MCF 10A (cell line): Measurements from ENCODE around the gene RAVER2. TPM values are rescaled to one million over a fixed set of nuclear protein-coding genes. Genes with fewer than 3 reads are reported as not detected.

ENCODE experiments used
- BruUV-seq: library from RNA; stranded (reverse); fragments of 400-500 nt; replicated peaks from 2 replicates; lab custom pipeline; 2021; lab: Mats Ljungman, UMichigan
- CTCF ChIA-PET: fragments of 300-600 bp; sonication (Branson Sonifier 250); formaldehyde crosslinking; extraction: SDS; loops from one replicate; lab custom pipeline; 2021; ENCODE audit warnings: antibody characterized with exemption, inconsistent platforms; lab: Yijun Ruan, JAX
- POLR2A ChIA-PET: fragments of 300-600, 350-650 bp; sonication (Branson Sonifier 250); formaldehyde crosslinking; extraction: SDS; loops from one replicate; lab custom pipeline; 2020; ENCODE audit warnings: antibody characterized with exemption, inconsistent platforms; lab: Yijun Ruan, JAX
- DNase-seq: peaks from one replicate; pipeline ENCODE4 v3.0.0-alpha.2; 2018; ENCODE audit not compliant: unreplicated experiment
- H3K27ac Mint-ChIP-seq: one replicate; pipeline ENCODE4 v1.8.0; 2022; ENCODE audit warnings: mild to moderate bottlenecking, low read depth, mixed read lengths; ENCODE audit not compliant: unreplicated experiment
- H3K27me3 Mint-ChIP-seq: one replicate; pipeline ENCODE4 v1.8.0; 2022; ENCODE audit warnings: mixed read lengths; ENCODE audit not compliant: insufficient read depth, unreplicated experiment
- H3K36me3 Mint-ChIP-seq: one replicate; pipeline ENCODE4 v1.8.0; 2022; ENCODE audit warnings: mild to moderate bottlenecking, moderate library complexity, mixed read lengths; ENCODE audit not compliant: insufficient read depth, unreplicated experiment
- H3K4me1 Mint-ChIP-seq: one replicate; pipeline ENCODE4 v1.8.0; 2022; ENCODE audit warnings: mixed read lengths; ENCODE audit not compliant: insufficient read depth, unreplicated experiment
- H3K4me3 Mint-ChIP-seq: one replicate; pipeline ENCODE4 v1.8.0; 2022; ENCODE audit warnings: mild to moderate bottlenecking, moderate library complexity, mixed read lengths; ENCODE audit not compliant: unreplicated experiment
- H3K9me3 Mint-ChIP-seq: one replicate; pipeline ENCODE4 v1.8.0; 2022; ENCODE audit warnings: mixed read lengths; ENCODE audit not compliant: unreplicated experiment
- CTCF ChIP-seq: fragments of 200-600 bp; IDR thresholded peaks from one replicate; pipeline ENCODE4 v1.8.0; 2022; ENCODE audit warnings: antibody characterized with exemption, mild to moderate bottlenecking; ENCODE audit not compliant: unreplicated experiment
- intact Hi-C: fragments of 100-400 bp; cut with micrococcal nuclease; formaldehyde crosslinking; loops from 2 replicates; pipeline ENCODE4 v1.14.1; 2022
- total RNA-seq: library from RNA; stranded (reverse); gene quantifications from 2 replicates; pipeline ENCODE4 v1.2.3, GENCODE V29; 2022

Gene RAVER2
- total RNA-seq, 1 experiment from 2014 or later, result 5.9 TPM

GRCh38 chr1:64839261-64839660, 94.4 kb downstream of the RAVER2 start:
- CTCF ChIA-PET, result interaction anchor here (0.5 to 1.7 kb wide), 3 partner anchors 16 to 849 kb away, joined by 3 read pairs; no protein-coding TSS in a partner anchor
- no peak overlapping the region for H3K27ac Mint-ChIP-seq
- H3K4me3 Mint-ChIP-seq, result no peak overlapping the region
- H3K9me3 Mint-ChIP-seq, result no peaks in the 10 kb centered on the region
- DNase-seq, result no peak
- intact Hi-C loops, result no loop called here
- no peaks in the 10 kb centered on the region for H3K27me3 Mint-ChIP-seq
- BruUV-seq, result no TSS peak
- H3K36me3 Mint-ChIP-seq, result peaks cover 74% of the 10 kb centered on the region
- POLR2A ChIA-PET, result interaction anchor here (2.1 kb wide), 1 partner anchor 11 kb away, joined by 4 read pairs; no protein-coding TSS in a partner anchor
- TF ChIP-seq CTCF, result no peak
- H3K4me1 Mint-ChIP-seq, result no peaks in the 10 kb centered on the region

GRCh38 chr1:64839732-64840405, 95.0 kb downstream of the RAVER2 start:
- H3K27ac Mint-ChIP-seq, result no peak overlapping the region
- H3K9me3 Mint-ChIP-seq, result no peaks in the 10 kb centered on the region
- no peaks in the 10 kb centered on the region for H3K27me3 Mint-ChIP-seq
- intact Hi-C loops, result no loop called here
- H3K36me3 Mint-ChIP-seq, result peaks cover 73% of the 10 kb centered on the region
- ChIA-PET CTCF (interaction anchor here (1.0 to 1.7 kb wide), 2 partner anchors 16 to 180 kb away, joined by 3 read pairs; no protein-coding TSS in a partner anchor), POLR2A (interaction anchor here (0.6 to 2.1 kb wide), 2 partner anchors 12 to 88 kb away, joined by 4 to 5 read pairs; no protein-coding TSS in a partner anchor)
- BruUV-seq, result no TSS peak
- H3K4me3 Mint-ChIP-seq, result no peak overlapping the region
- H3K4me1 Mint-ChIP-seq, result no peaks in the 10 kb centered on the region
- no peak for DNase-seq
- TF ChIP-seq CTCF, result no peak

- no peak for TF ChIP-seq CTCF
- ChIA-PET POLR2A (interaction anchor here (0.6 to 2.1 kb wide), 2 partner anchors 13 to 220 kb away, joined by 3 to 4 read pairs; no protein-coding TSS in a partner anchor), CTCF (interaction anchor here (0.6 to 0.9 kb wide), 2 partner anchors 17 to 573 kb away, joined by 3 to 5 read pairs; no protein-coding TSS in a partner anchor)
- Mint-ChIP-seq H3K27ac (no peak overlapping the region), H3K4me1 (no peaks in the 10 kb centered on the region), H3K27me3 (no peaks in the 10 kb centered on the region), H3K4me3 (no peak overlapping the region), H3K9me3 (no peaks in the 10 kb centered on the region), H3K36me3 (peaks cover 65% of the 10 kb centered on the region)
- no peak for DNase-seq
- intact Hi-C loops, result no loop called here
- BruUV-seq, result no TSS peak
Measured at GRCh38 chr1:64841330-64842065, 96.6 kb downstream of the RAVER2 start.

GRCh38 chr1:64842224-64842623, 97.3 kb downstream of the RAVER2 start:
- ChIA-PET CTCF (no interaction called here), POLR2A (no interaction called here)
- Mint-ChIP-seq H3K4me1 (no peaks in the 10 kb centered on the region), H3K27me3 (no peaks in the 10 kb centered on the region), H3K9me3 (no peaks in the 10 kb centered on the region), H3K4me3 (no peak overlapping the region), H3K36me3 (peaks cover 66% of the 10 kb centered on the region), H3K27ac (no peak overlapping the region)
- no peak for TF ChIP-seq CTCF
- no TSS peak for BruUV-seq
- intact Hi-C loops, result no loop called here
- DNase-seq, result no peak
